Measurements from ENCODE around the gene RAMP1.
"Not testable (repeated sequence)": the region's sequence is repeated elsewhere in the genome, so short reads cannot be mapped to it uniquely, and the experiment has no call there.

RAMP1 gene

DNA sequence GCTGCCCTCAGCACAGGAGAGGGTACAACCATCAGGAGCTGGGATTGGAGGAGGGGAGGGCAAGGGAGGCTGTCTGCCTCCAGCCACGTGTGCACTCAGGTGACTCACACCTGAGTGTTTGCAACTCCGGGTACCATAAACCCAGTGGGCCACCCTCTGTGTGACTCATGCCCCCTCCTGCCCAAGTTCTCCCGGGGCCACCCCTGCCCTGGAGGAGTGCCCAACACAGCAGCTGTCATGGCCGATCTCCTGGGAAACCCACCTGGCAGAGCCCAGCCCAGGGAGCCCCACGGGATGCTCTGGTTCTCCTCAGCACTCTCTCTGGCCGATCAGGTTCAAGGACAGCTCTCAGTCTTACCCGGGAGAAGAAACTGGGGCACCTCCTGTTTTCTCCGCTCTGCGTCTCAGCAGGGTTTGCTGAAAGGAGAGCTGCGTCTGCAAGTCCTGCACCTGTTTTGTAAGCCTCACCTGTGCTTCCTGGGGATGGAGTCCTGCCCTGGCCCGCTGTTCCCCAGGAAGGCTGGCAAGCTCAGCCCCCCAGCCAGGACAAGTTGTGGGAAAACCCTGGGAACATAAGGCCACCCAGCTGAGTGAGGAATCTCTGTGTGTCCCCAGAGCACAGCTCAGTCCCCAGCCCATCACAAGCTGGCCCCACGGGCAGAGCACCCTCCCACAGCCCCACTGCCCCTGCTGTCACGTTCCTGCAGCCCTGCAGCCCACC lies 63.4 kb downstream of the RAMP1 start:
- DNase-seq: peak; percentile 47

DNA sequence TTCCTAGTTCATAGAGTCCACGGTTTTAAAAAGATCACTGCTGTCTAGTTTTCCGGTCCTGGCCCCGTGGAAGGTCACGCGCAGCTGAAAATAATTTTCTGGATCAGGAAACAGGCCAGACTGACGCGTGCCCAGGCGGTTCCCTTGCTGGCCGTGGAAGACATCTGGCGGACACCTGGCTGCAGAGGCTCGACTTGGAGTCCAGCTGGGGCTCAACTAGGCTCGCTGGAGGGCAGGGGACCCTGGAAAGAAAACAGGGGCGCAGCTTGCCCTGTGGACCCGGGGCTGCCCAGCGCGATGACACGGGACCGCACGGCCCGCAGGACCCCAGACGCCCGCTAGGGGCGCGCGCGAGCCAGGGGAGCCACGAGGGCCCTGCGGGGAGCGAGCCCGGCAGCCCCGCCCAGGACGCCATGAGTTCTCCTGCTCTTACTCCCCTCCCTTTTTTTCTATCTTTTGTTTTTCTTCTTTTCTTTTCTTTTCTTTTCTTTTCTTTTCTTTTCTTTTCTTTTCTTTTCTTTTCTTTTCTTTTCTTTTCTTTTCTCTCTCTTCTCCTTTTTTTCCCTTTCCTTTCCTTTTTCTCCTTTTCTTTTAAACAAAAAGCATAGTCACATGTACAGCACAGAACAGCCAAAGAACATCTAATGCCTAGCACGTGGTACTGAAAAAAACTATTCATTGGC lies 64.2 kb downstream of the RAMP1 start:
- peak; percentile 89 for DNase-seq

DNA sequence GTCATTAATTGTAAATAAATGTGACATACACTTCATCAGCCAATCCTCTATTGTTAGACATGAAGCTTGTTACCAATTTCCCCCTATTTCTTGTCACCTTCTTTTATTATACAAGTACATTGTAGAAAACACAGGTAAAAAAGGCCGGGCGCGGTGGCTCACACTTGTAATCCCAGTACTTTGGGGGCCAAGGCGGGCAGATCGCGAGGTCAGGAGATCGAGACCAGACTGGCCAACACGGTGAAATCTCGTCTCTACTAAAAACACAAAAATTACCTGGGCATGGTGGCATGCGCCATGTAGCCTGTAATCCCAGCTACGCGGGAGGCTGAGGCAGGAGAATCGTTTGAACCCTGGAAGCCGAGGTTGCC lies 64.7 kb downstream of the RAMP1 start:
- no peak for DNase-seq

DNA sequence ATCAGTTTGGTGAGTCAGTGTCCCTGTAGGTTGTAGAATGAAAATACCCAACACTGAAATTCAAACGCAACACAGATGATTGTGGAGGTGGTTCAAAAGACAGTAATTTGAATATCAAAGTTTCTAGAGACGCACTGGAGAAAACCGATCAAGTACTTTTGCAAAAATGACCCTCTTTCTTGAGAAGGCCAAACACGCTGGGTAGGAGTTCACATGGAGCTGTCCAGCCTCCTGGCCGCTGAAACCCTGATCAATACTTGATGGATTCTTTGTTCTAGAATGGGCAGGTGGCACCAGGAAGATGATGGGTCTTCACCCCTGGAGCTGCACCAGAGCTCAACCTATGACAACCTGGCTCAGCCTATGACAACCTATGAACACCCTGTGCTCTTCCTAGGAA lies 67.7 kb downstream of the RAMP1 start:
- DNase-seq: no peak

GRCh38 chr2:237927986-237928385 lies 68.6 kb downstream of the RAMP1 start:
- no peak for DNase-seq

DNA sequence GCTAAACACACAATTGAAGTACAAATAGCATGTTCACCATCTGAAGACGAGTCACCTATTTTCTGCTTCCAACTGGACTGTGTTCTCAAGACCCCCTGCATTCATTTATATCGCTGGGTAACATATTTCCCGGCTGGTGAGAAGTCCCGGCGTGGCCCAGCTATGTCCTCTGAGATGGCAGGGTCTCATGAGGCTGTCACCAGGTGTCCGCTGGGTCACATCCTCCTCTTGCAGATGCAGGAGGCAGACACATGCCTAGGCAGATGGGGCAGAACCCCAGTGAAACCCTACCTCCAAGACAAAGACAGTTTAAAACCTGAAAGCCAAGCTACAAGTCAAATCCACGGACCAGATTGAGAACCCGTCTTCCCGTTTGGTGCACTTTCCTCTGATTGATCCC lies 70.6 kb downstream of the RAMP1 start:
- DNase-seq: no peak

GRCh38 chr2:237931205-237931721 lies 71.8 kb downstream of the RAMP1 start:
- no peak for DNase-seq

GRCh38 chr2:237932731-237933131 lies 73.3 kb downstream of the RAMP1 start:
- no peak for DNase-seq

DNA sequence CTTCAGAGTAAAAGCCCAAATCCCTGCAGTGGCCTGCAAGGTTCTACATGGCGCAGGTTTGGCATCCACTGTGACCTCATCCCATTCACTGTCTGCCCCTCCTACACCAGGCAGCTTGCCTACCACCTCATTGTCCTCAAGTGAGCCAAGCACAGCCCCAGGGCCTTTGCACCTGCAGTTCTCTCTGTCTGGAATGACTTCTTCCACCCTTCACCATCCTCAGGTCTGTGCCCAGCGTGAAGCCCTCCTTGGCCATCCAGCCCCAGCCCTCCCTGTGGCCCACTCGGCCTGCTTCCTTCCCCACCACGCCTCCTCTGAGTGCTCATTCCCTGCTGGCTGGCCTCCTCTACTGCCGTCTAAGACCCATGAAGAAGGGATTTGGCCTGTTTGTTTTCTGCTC lies 74.8 kb downstream of the RAMP1 start:
- no peak for DNase-seq

- no peak for DNase-seq
These were observed 76.5 kb downstream of the RAMP1 start for GRCh38 chr2:237935740-237936452.

DNA sequence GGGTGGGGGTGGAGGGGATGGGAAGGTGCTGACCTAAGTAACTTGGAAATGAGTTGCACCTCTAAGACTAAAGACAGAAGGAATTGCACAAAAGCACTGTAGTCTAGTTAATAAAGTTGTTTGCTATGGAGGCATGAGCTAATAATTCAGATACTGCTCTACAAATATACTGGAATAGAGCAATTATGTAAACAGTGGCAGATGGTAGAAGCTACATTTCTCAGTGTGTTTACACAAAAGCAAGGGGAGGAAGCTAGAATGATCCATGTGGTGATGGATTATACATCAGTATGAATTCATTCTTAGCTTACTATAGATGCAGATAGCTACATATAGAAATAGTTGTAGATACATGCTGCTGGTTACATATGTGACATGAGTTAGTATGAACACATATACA lies 79.8 kb downstream of the RAMP1 start:
- DNase-seq: no peak

DNA sequence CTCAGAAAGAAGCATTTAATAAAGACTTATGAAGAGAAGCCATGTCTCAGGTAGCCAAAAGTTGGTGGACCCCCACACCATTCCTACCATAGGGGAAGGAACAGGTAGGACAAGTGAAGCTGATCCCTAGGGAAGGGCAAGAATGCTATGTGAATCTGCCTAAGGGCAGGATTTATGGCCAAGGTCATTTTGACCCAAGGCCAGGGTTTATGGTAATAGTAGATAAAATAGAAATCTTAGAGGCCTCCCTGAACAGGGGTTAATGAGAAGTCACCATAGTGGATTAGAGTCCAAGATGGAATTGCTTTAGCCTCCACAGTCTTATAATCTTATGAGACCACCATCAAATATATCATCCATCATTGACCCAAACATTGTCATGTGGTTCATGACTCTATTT lies 81.4 kb downstream of the RAMP1 start:
- no peak for DNase-seq

DNA sequence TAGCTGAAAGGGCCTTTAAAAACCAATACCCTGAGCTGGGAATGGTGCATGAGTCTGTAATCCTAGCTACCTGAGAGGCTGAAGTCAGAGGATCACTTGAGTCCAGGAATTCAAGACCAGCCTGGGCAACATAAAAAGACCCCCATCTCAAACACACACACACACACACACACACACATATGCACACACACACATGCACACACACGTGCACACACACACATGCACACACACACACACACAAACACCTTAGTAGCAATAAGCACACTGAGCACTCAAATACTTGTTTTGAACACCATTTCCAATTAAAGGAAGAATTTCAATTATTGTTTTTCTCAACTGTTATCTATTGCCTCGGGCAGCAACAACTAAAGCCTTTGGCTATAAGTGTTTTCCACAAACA lies 81.8 kb downstream of the RAMP1 start:
- no peak for DNase-seq

DNA sequence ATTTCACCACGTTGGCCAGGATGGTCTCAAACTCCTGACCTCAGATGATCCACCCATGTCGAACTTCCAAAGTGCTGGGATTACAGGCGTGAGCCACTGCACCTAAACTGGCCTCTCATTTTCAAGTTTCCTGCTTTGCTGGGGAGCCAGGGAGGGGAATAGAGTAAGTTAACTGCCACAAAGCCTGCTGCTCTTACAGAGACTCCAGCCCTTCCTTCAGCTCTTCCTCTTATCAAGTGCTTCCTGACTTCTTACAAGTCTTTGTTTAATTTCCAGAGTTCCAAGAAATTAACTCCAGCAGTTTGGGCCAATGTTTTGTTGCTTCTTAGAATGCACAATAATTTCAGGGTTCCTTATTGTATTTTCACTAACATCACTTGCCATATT lies 83.1 kb downstream of the RAMP1 start:
- DNase-seq: no peak

- DNase-seq: no peak
These were observed 84.1 kb downstream of the RAMP1 start for GRCh38 chr2:237943395-237944094.

DNA sequence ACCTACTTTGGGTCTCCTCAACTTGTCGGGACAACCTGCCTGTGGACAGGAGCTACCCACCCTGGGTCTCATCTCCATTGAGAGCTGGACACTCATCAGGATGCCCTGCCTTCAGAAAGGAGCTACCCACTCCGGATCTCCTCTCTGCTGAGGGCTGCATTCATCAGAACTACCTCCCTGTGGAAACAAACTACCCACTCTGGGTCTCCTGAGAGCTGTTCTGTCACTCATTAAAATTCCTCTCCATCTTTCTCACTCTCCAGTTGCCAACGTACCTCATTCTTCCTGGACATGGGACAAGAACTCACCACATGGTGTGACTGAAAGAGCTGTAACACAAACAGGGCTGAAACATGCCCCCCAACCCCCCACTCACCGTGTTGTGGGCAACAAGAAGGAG lies 84.9 kb downstream of the RAMP1 start:
- DNase-seq: no peak

- no peak for DNase-seq
These were observed 87.0 kb downstream of the RAMP1 start for GRCh38 chr2:237946423-237946822.

GRCh38 chr2:237951354-237951753 lies 91.9 kb downstream of the RAMP1 start:
- not testable (repeated sequence) for DNase-seq

GRCh38 chr2:237951878-237952277 lies 92.5 kb downstream of the RAMP1 start:
- DNase-seq: no peak

GRCh38 chr2:237952851-237953250 lies 93.4 kb downstream of the RAMP1 start:
- no peak for DNase-seq

- DNase-seq: peak; percentile 21
These were observed 96.4 kb downstream of the RAMP1 start for GRCh38 chr2:237955640-237956401.

GRCh38 chr2:237956402-237956736 lies 96.9 kb downstream of the RAMP1 start:
- no peak for DNase-seq

DNA sequence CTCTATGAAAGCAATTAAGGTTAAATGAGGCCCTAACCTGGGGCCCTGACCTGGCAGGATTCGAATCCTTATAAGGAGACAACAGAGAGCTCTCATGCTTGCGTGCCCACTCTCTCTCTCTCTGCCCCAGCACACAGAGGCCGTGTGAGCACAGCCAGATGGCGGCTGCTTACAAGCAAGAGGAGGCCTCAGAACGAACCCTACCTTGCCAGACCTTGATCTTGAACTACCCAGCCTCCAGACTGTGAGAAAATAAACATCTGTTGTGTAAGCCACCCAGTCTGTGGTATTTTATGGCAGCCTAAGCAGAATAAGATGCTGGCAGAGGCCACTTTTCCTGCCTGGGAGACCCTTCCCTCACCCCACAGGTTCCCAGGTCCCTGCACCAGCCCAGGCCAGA lies 102.2 kb downstream of the RAMP1 start:
- no peak for DNase-seq
